CD4-positive, alpha-beta T cell treated with Interleukin-17A for 1 hour (primary cell): ENCODE results near the gene ANKRD29.
"Not testable (repeated sequence)": the region's sequence is repeated elsewhere in the genome, so short reads cannot be mapped to it uniquely, and the experiment has no call there.

Experiments
- DNase-seq: peaks from one replicate; pipeline ENCODE4 v3.0.0-alpha.2; 2020

Gene ANKRD29

GRCh38 chr18:23578891-23579653 lies 83.6 kb downstream of the ANKRD29 start:
- no peak for DNase-seq

GRCh38 chr18:23578067-23578701 lies 84.5 kb downstream of the ANKRD29 start:
- no peak for DNase-seq

- DNase-seq: not testable (repeated sequence)
These were observed 85.2 kb downstream of the ANKRD29 start for GRCh38 chr18:23577521-23577920.

GRCh38 chr18:23575309-23575651 lies 87.4 kb downstream of the ANKRD29 start:
- no peak for DNase-seq

GRCh38 chr18:23574611-23575308 lies 88.0 kb downstream of the ANKRD29 start:
- DNase-seq: no peak

GRCh38 chr18:23573626-23574431 lies 88.9 kb downstream of the ANKRD29 start:
- DNase-seq: peak; percentile 57

- DNase-seq: no peak
These were observed 89.7 kb downstream of the ANKRD29 start for GRCh38 chr18:23573020-23573419.

- no peak for DNase-seq
These were observed 90.1 kb downstream of the ANKRD29 start for GRCh38 chr18:23572570-23572969.

GRCh38 chr18:23572012-23572411 lies 90.7 kb downstream of the ANKRD29 start:
- no peak for DNase-seq

GRCh38 chr18:23570912-23571504 lies 91.7 kb downstream of the ANKRD29 start:
- DNase-seq: peak; percentile 37

GRCh38 chr18:23569299-23570063 lies 93.2 kb downstream of the ANKRD29 start:
- no peak for DNase-seq

- DNase-seq: no peak
These were observed 94.2 kb downstream of the ANKRD29 start for GRCh38 chr18:23568281-23569138.

- DNase-seq: no peak
These were observed 95.0 kb downstream of the ANKRD29 start for GRCh38 chr18:23567671-23568070.

- DNase-seq: no peak
These were observed 96.7 kb downstream of the ANKRD29 start for GRCh38 chr18:23565916-23566547.

GRCh38 chr18:23563377-23564043 lies 99.2 kb downstream of the ANKRD29 start:
- peak; percentile 49 for DNase-seq

GRCh38 chr18:23560186-23560585 lies 102.5 kb downstream of the ANKRD29 start:
- no peak for DNase-seq

GRCh38 chr18:23557511-23557910 lies 105.2 kb downstream of the ANKRD29 start:
- DNase-seq: not testable (repeated sequence)

- DNase-seq: no peak
These were observed 106.4 kb downstream of the ANKRD29 start for GRCh38 chr18:23556145-23556780.

- no peak for DNase-seq
These were observed 108.8 kb downstream of the ANKRD29 start for GRCh38 chr18:23553887-23554286.
